Renal pelvis (tissue), 4 donors: ENCODE results near the gene CEP135. TPM values are rescaled to one million over a fixed set of nuclear protein-coding genes. Genes with fewer than 3 reads are reported as not detected.
A peak's percentile ranks its signal among the peaks of the same experiment; 100 is the strongest.
"Not testable (repeated sequence)": the region's sequence is repeated elsewhere in the genome, so short reads cannot be mapped to it uniquely, and the experiment has no call there.

Source experiments
- DNase-seq: peaks from one replicate; pipeline ENCODE4 v3.0.0-alpha.2; 2013
- polyA plus RNA-seq, 3 donors: library from polyadenylated mRNA; unstranded; fragments of 120-200 nt; gene quantifications; one replicate each; pipeline ENCODE4 v1.2.1, GENCODE V29; 2013; ENCODE audit not compliant: insufficient read length in 3 of 3

The CEP135 gene
- polyA plus RNA-seq, 3 donors = 10.4 to 23.6 (median 21.0) TPM

GRCh38 chr4:56066493-56066892, 117.7 kb downstream of the CEP135 start:
- DNase-seq = no peak

- DNase-seq = no peak
These were observed 119.1 kb downstream of the CEP135 start for GRCh38 chr4:56067826-56068225.

- not testable (repeated sequence) for DNase-seq
These were observed 124.0 kb downstream of the CEP135 start for GRCh38 chr4:56072730-56073129.

- DNase-seq = no peak
These were observed 128.9 kb downstream of the CEP135 start for GRCh38 chr4:56077676-56078075.

- no peak for DNase-seq
These were observed 130.1 kb downstream of the CEP135 start for GRCh38 chr4:56078866-56079265.

- DNase-seq = peak; percentile 70
These were observed 131.6 kb downstream of the CEP135 start for GRCh38 chr4:56080384-56080783.

- DNase-seq = no peak
These were observed 134.1 kb downstream of the CEP135 start for GRCh38 chr4:56082829-56083228.

Other genes starting within 250 kb of the CEP135 start
- gene EXOC1L, start 129.2 kb upstream of the CEP135 start, polyA plus RNA-seq = not detected
- 10 to 100 TPM; 39.4 to 51.3 (median 51.2) TPM for gene EXOC1, start 95.3 kb upstream of the CEP135 start, polyA plus RNA-seq